Measurements from ENCODE around the gene SLC6A6.

The SLC6A6 gene

DNA sequence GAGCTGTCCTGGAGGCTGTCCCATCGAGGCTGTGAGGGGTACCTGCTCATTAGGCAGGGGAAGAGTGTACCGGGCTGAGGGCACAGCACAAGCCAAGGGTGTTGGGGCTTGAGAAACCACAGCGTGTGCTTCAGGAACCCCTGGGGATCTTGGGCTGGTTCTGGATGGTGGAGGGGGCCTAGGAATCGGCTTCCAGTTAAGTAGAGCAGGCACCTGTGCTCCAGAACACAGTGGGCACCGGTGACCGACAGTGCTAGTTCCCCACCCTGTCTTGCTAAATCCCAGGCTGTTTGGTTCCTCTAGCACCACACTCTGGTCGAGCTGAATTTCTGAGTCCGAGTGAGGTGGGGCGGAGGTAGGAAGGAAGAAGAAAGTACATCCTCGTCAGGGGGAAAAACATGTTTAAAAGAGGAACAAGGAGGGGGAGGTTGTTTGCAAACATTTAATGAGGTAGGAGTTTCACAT lies 29.1 kb downstream of the SLC6A6 start:
- Histone ChIP-seq H3K4me2 (ENCODE audit: low read length) (peak overlapping the region; percentile 71), H3K36me3 (ENCODE audit: insufficient read depth, low read length) (no peaks in the 10 kb centered on the region), H3K27me3 (ENCODE audit: insufficient read depth, low read length) (no peaks in the 10 kb centered on the region), H3K9me2 (ENCODE audit: low read depth, low read length) (no peaks in the 10 kb centered on the region), H3K79me2 (ENCODE audit: insufficient read depth, low read length) (no peaks in the 10 kb centered on the region), H2AFZ (ENCODE audit: low read length) (no peak overlapping the region), H3K4me3 (ENCODE audit: low read depth, low read length, poor library complexity, severe bottlenecking) (peak overlapping the region; percentile 51), H3F3A (ENCODE audit: insufficient read depth, low read length) (no peaks in the 10 kb centered on the region; the same call in 1 of the 2 replicates), H3K9ac (ENCODE audit: low read length) (peak overlapping the region; percentile 66), H4K20me1 (ENCODE audit: insufficient read depth, low read length) (no peaks in the 10 kb centered on the region), H3K9me3 (ENCODE audit: low read length) (no peaks in the 10 kb centered on the region), H3K4me1 (ENCODE audit: insufficient read depth, low read length, severe bottlenecking) (peaks cover 93% of the 10 kb centered on the region), H3K27ac (ENCODE audit: low read depth, low read length, poor library complexity, severe bottlenecking) (peak overlapping the region; percentile 96)
- TF ChIP-seq, protein P1, sequence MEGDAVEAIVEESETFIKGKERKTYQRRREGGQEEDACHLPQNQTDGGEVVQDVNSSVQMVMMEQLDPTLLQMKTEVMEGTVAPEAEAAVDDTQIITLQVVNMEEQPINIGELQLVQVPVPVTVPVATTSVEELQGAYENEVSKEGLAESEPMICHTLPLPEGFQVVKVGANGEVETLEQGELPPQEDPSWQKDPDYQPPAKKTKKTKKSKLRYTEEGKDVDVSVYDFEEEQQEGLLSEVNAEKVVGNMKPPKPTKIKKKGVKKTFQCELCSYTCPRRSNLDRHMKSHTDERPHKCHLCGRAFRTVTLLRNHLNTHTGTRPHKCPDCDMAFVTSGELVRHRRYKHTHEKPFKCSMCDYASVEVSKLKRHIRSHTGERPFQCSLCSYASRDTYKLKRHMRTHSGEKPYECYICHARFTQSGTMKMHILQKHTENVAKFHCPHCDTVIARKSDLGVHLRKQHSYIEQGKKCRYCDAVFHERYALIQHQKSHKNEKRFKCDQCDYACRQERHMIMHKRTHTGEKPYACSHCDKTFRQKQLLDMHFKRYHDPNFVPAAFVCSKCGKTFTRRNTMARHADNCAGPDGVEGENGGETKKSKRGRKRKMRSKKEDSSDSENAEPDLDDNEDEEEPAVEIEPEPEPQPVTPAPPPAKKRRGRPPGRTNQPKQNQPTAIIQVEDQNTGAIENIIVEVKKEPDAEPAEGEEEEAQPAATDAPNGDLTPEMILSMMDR (IDR thresholded peaks at IDR 0.05; ENCODE audit: low read length): peak; percentile 60; the same call in 1 of the 2 replicates
- TF ChIP-seq EZH2 (IDR thresholded peaks at IDR 0.05; ENCODE audit: borderline replicate concordance, low read length): no peak

DNA sequence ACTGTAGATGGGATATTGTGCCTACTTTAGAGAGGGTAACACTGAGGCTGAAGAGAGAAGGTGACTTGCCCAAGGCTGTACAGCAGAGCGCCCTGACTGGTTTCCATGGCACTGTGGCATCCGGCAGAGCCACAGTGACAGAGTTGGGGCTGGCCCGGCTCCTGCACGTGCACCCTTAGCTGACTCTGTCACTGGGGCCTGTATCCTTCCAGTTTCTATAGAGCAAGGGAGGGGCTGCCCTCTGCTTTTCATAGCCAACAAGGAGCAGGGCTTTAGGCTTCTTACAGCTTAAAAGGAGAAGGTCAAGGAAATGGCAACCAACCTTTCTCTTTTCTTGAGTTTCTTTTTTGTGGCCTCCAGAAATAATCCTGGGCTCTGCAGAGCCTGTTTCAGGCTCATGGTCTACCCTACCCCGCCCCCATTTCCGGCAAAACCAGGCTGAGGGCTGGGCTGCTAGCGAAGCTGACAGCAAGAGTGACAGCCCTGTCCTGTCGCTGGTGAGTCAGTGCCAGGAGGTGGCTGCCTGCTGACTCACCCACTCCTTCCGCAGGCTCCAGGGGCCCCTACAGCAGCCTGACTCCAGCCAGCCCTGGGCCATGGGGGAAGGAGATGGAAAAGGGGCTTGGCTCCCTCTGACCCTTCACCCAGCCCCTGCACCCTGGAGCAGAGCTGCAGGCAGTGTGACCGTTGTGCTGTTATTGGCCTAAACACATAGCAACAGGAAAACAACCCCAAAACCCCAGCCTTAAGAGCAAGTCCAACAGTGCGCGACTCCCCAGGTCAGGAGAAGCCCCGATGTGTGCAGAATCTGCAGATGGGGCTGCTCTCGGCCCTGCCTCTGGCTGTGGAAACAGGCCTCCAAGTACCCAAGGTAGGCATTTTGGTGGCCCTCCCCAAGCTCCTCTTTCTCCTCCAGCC lies 29.8 kb downstream of the SLC6A6 start:
- TF ChIP-seq, protein P1 (IDR thresholded peaks at IDR 0.05; ENCODE audit: low read length): no peak; the same call in 1 of the 2 replicates
- no peak for TF ChIP-seq EZH2 (IDR thresholded peaks at IDR 0.05; ENCODE audit: borderline replicate concordance, low read length)
- Histone ChIP-seq H2AFZ (ENCODE audit: low read length) (no peak overlapping the region), H3K27ac (ENCODE audit: low read depth, low read length, poor library complexity, severe bottlenecking) (peak overlapping the region; percentile 96), H3K4me3 (ENCODE audit: low read depth, low read length, poor library complexity, severe bottlenecking) (peak overlapping the region; percentile 51), H3F3A (ENCODE audit: insufficient read depth, low read length) (no peaks in the 10 kb centered on the region; the same call in 1 of the 2 replicates), H3K9me3 (ENCODE audit: low read length) (no peaks in the 10 kb centered on the region), H3K4me2 (ENCODE audit: low read length) (peak overlapping the region; percentile 71), H3K9ac (ENCODE audit: low read length) (peak overlapping the region; percentile 66), H3K79me2 (ENCODE audit: insufficient read depth, low read length) (no peaks in the 10 kb centered on the region), H3K9me2 (ENCODE audit: low read depth, low read length) (no peaks in the 10 kb centered on the region), H3K4me1 (ENCODE audit: insufficient read depth, low read length, severe bottlenecking) (peaks cover 86% of the 10 kb centered on the region), H3K27me3 (ENCODE audit: insufficient read depth, low read length) (no peaks in the 10 kb centered on the region), H3K36me3 (ENCODE audit: insufficient read depth, low read length) (no peaks in the 10 kb centered on the region), H4K20me1 (ENCODE audit: insufficient read depth, low read length) (no peaks in the 10 kb centered on the region)

DNA sequence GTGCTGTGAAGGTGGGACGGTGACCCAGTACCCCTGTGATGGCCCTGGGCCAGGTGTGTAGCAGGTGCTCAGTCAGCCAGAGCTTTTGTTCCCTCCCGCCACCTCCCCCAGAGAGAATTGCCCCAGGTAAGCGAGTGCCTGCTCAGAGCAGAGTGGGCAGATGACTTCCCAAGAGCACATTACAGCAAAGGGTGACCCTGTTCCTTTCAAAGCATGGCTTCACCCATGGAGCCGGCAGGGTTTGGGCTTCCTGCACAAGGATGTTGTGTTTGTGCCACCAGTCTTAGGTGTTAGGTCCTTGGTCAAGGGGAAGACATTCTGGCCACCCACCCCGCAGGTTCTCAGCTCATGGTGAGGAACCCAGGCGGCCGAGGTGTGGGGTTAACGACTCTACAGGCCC lies 30.7 kb downstream of the SLC6A6 start:
- H3K27ac ChIP-seq (ENCODE audit: low read depth, low read length, poor library complexity, severe bottlenecking): peak overlapping the region; percentile 96
- no peaks in the 10 kb centered on the region for H3K9me2 ChIP-seq (ENCODE audit: low read depth, low read length)
- H3K4me3 ChIP-seq (ENCODE audit: low read depth, low read length, poor library complexity, severe bottlenecking): peak overlapping the region; percentile 51
- no peaks in the 10 kb centered on the region for H3K79me2 ChIP-seq (ENCODE audit: insufficient read depth, low read length)
- TF ChIP-seq, protein P1 (IDR thresholded peaks at IDR 0.05; ENCODE audit: low read length): no peak
- no peak for TF ChIP-seq EZH2 (IDR thresholded peaks at IDR 0.05; ENCODE audit: borderline replicate concordance, low read length)
- H3F3A ChIP-seq (ENCODE audit: insufficient read depth, low read length): no peaks in the 10 kb centered on the region; the same call in 1 of the 2 replicates
- peak overlapping the region; percentile 71 for H3K4me2 ChIP-seq (ENCODE audit: low read length)
- H3K27me3 ChIP-seq (ENCODE audit: insufficient read depth, low read length): no peaks in the 10 kb centered on the region
- no peaks in the 10 kb centered on the region for H3K9me3 ChIP-seq (ENCODE audit: low read length)
- no peaks in the 10 kb centered on the region for H3K36me3 ChIP-seq (ENCODE audit: insufficient read depth, low read length)
- H3K9ac ChIP-seq (ENCODE audit: low read length): peak overlapping the region; percentile 66
- H4K20me1 ChIP-seq (ENCODE audit: insufficient read depth, low read length): no peaks in the 10 kb centered on the region
- no peak overlapping the region for H2AFZ ChIP-seq (ENCODE audit: low read length)
- H3K4me1 ChIP-seq (ENCODE audit: insufficient read depth, low read length, severe bottlenecking): peaks cover 78% of the 10 kb centered on the region

Data from OCI-LY1 (cell line).